HG02610 (cell line): ENCODE results near the gene GPR146.
"Not testable (repeated sequence)": the region's sequence is repeated elsewhere in the genome, so short reads cannot be mapped to it uniquely, and the experiment has no call there.

ENCODE experiments used
- ATAC-seq: cut with Tn5 transposase; IDR thresholded peaks from one replicate; pipeline ENCODE4 v1.9.1; 2021; ENCODE audit warnings: mild to moderate bottlenecking, moderate library complexity; ENCODE audit not compliant: unreplicated experiment

GPR146 gene

GRCh38 chr7:1044189-1045068 lies at the start of gene GPR146:
GPR146 (plus strand) TSS chr7:1044546; CDS start chr7:1057516, 12,970 bp downstream.
- ATAC-seq: peak; percentile 79

- no peak for ATAC-seq
These were observed 49.6 kb upstream of the GPR146 start for GRCh38 chr7:994592-995308.

GRCh38 chr7:995571-995970 lies 48.8 kb upstream of the GPR146 start:
- ATAC-seq: no peak

GRCh38 chr7:996079-996872 lies 48.1 kb upstream of the GPR146 start:
- no peak for ATAC-seq

- ATAC-seq: no peak
These were observed 46.6 kb upstream of the GPR146 start for GRCh38 chr7:997404-998395.

GRCh38 chr7:999149-999879 lies 45.0 kb upstream of the GPR146 start:
- ATAC-seq: no peak

- no peak for ATAC-seq
These were observed 44.1 kb upstream of the GPR146 start for GRCh38 chr7:999941-1000935.

GRCh38 chr7:1001069-1001770 lies 43.1 kb upstream of the GPR146 start:
- not testable (repeated sequence) for ATAC-seq

- ATAC-seq: not testable (repeated sequence)
These were observed 42.3 kb upstream of the GPR146 start for GRCh38 chr7:1002026-1002425.

GRCh38 chr7:1002445-1002844 lies 41.9 kb upstream of the GPR146 start:
- ATAC-seq: not testable (repeated sequence)

- ATAC-seq: no peak
These were observed 40.1 kb upstream of the GPR146 start for GRCh38 chr7:1004018-1004852.

- ATAC-seq: no peak
These were observed 39.0 kb upstream of the GPR146 start for GRCh38 chr7:1005303-1005702.

GRCh38 chr7:1007901-1008300 lies 36.4 kb upstream of the GPR146 start:
- no peak for ATAC-seq

- ATAC-seq: no peak
These were observed 35.5 kb upstream of the GPR146 start for GRCh38 chr7:1008733-1009363.

- ATAC-seq: no peak
These were observed 34.6 kb upstream of the GPR146 start for GRCh38 chr7:1009747-1010146.

GRCh38 chr7:1010226-1010625 lies 34.1 kb upstream of the GPR146 start:
- no peak for ATAC-seq
